Measurements from ENCODE around the gene LINGO1. TPM values are rescaled to one million over a fixed set of nuclear protein-coding genes. Genes with fewer than 3 reads are reported as not detected.

The LINGO1 gene
- total and polyA plus RNA-seq, 3 donors from 2014 or later, result 16.6 to 22.4 (median 16.7) TPM

- 92% methylated on average over 4 of the region's 4 CpGs for WGBS, 2 donors
- Histone ChIP-seq H3K27ac (no peak overlapping the region), H3K4me1 (peaks cover 15% of the 10 kb centered on the region), H3K4me3 (no peak overlapping the region), H3K27me3 (no peaks in the 10 kb centered on the region), H3K9me3 (no peaks in the 10 kb centered on the region), H3K36me3 (ENCODE audit: low read depth, missing control alignments) (no peaks in the 10 kb centered on the region)
- intact Hi-C loops (cut with DNase I; ENCODE audit: low total_unique reads), result no loop called here
- TF ChIP-seq POLR2A (IDR thresholded peaks at IDR 0.05) (no peak), CTCF (IDR thresholded peaks at IDR 0.05) (no peak)
- DNase-seq, result no peak
These were observed 21.2 kb upstream of the LINGO1 start for GRCh38 chr15:77653832-77654480.

GRCh38 chr15:77650265-77650664 lies 17.6 kb upstream of the LINGO1 start:
- no peak for DNase-seq
- H3K4me1 ChIP-seq, result no peaks in the 10 kb centered on the region
- TF ChIP-seq CTCF (IDR thresholded peaks at IDR 0.05) (no peak), POLR2A (IDR thresholded peaks at IDR 0.05) (no peak)
- no peak overlapping the region for H3K27ac ChIP-seq
- no peaks in the 10 kb centered on the region for H3K9me3 ChIP-seq
- no peaks in the 10 kb centered on the region for H3K27me3 ChIP-seq
- intact Hi-C loops (cut with DNase I; ENCODE audit: low total_unique reads), result no loop called here
- no peaks in the 10 kb centered on the region for H3K36me3 ChIP-seq (ENCODE audit: low read depth, missing control alignments)
- H3K4me3 ChIP-seq, result no peak overlapping the region
- 70 to 84% methylated on average over 2 of the region's 2 CpGs for WGBS, 2 donors

GRCh38 chr15:77649610-77650009 lies 16.9 kb upstream of the LINGO1 start:
- TF ChIP-seq POLR2A (IDR thresholded peaks at IDR 0.05) (no peak), CTCF (IDR thresholded peaks at IDR 0.05) (no peak)
- Histone ChIP-seq H3K9me3 (no peaks in the 10 kb centered on the region), H3K4me3 (no peak overlapping the region), H3K4me1 (no peaks in the 10 kb centered on the region), H3K27me3 (no peaks in the 10 kb centered on the region), H3K27ac (no peak overlapping the region), H3K36me3 (ENCODE audit: low read depth, missing control alignments) (no peaks in the 10 kb centered on the region)
- intact Hi-C loops (cut with DNase I; ENCODE audit: low total_unique reads), result no loop called here
- WGBS, 2 donors, result 60 to 74% methylated on average over 1 to 3 of the region's 3 CpGs
- DNase-seq, result no peak

GRCh38 chr15:77649017-77649416 lies 16.3 kb upstream of the LINGO1 start:
- Histone ChIP-seq H3K36me3 (ENCODE audit: low read depth, missing control alignments) (no peaks in the 10 kb centered on the region), H3K9me3 (no peaks in the 10 kb centered on the region), H3K27me3 (no peaks in the 10 kb centered on the region), H3K27ac (no peak overlapping the region), H3K4me3 (no peak overlapping the region), H3K4me1 (no peaks in the 10 kb centered on the region)
- DNase-seq, result no peak
- 89 to 96% methylated on average over 6 of the region's 6 CpGs for WGBS, 2 donors
- intact Hi-C loops (cut with DNase I; ENCODE audit: low total_unique reads), result no loop called here
- TF ChIP-seq POLR2A (IDR thresholded peaks at IDR 0.05) (no peak), CTCF (IDR thresholded peaks at IDR 0.05) (no peak)

- H3K4me3 ChIP-seq, result no peak overlapping the region
- intact Hi-C loops (cut with DNase I; ENCODE audit: low total_unique reads), result no loop called here
- no peaks in the 10 kb centered on the region for H3K4me1 ChIP-seq
- H3K9me3 ChIP-seq, result no peaks in the 10 kb centered on the region
- H3K27me3 ChIP-seq, result no peaks in the 10 kb centered on the region
- no peaks in the 10 kb centered on the region for H3K36me3 ChIP-seq (ENCODE audit: low read depth, missing control alignments)
- no peak for DNase-seq
- H3K27ac ChIP-seq, result no peak overlapping the region
- 94 to 95% methylated on average over 4 of the region's 4 CpGs for WGBS, 2 donors
- no peak for TF ChIP-seq POLR2A (IDR thresholded peaks at IDR 0.05)
- TF ChIP-seq CTCF (IDR thresholded peaks at IDR 0.05), result no peak
These were observed 15.2 kb upstream of the LINGO1 start for GRCh38 chr15:77647961-77648360.
